A549 (cell line): ENCODE data around the gene AGAP3. TPM values are rescaled to one million over a fixed set of nuclear protein-coding genes. Genes with fewer than 3 reads are reported as not detected.

Experiments
- ATAC-seq, 2 experiments: fragments of 200-7000 bp in 1 of 2; fragments of >200 bp in 1 of 2; cut with Nextera tagmentation in 1 of 2; cut with Tn5 transposase in 1 of 2; 3 replicates each; pipeline versions ENCODE4 v1.8.0 to v1.9.1; 2018 to 2020; ENCODE audit warnings: mild to moderate bottlenecking in 1 of 2, moderate library complexity in 1 of 2
- CTCF ChIA-PET: fragments of 300-600 bp; sonication (Branson Sonifier 250); formaldehyde crosslinking; extraction: SDS; loops from one replicate; lab custom pipeline; 2021; ENCODE audit warnings: antibody characterized with exemption, inconsistent platforms; lab: Yijun Ruan, JAX
- POLR2A ChIA-PET: fragments of 350-600 bp; formaldehyde crosslinking; extraction: SDS; loops from one replicate; lab custom pipeline; 2021; ENCODE audit warnings: antibody characterized with exemption, inconsistent platforms; lab: Yijun Ruan, JAX
- DNase-seq, 2 experiments: peaks; one replicate each; pipeline versions ENCODE4 v3.0.0 to v3.0.0-alpha.2; 2011 to 2016; ENCODE audit warnings: low read depth in 1 of 2, low spot score in 1 of 2
- FAIRE-seq: peaks from 2 replicates; lab custom pipeline; 2011; peaks lifted over from hg19 to GRCh38; lab: Jason Lieb, UNC
- H3K27ac ChIP-seq, 2 experiments: fragments of >200 bp; sonication (Bioruptor Twin); formaldehyde crosslinking; 3 replicates each; pipeline ENCODE4 v1.5.1; 2016 to 2017
- H3K4me1 ChIP-seq: fragments of >200 bp; sonication (Bioruptor Twin); formaldehyde crosslinking; 3 replicates; pipeline ENCODE4 v1.6.1; 2016
- H3K4me2 ChIP-seq: fragments of >200 bp; sonication (Bioruptor Twin); formaldehyde crosslinking; 3 replicates; pipeline ENCODE4 v1.6.1; 2016
- H3K4me3 ChIP-seq: fragments of >200 bp; sonication (Bioruptor Twin); formaldehyde crosslinking; 3 replicates; pipeline ENCODE4 v1.5.1; 2016
- H3K9me3 ChIP-seq: fragments of >200 bp; sonication (Bioruptor Twin); formaldehyde crosslinking; 3 replicates; pipeline ENCODE4 v1.6.1; 2016
- CHD2 ChIP-seq: fragments of 150-350 bp; IDR thresholded peaks from 2 replicates; pipeline ENCODE4 v1.6.1; 2014; ENCODE audit warnings: low read length; ENCODE audit not compliant: partially characterized antibody
- ELK1 ChIP-seq: fragments of 150-350 bp; IDR thresholded peaks from 2 replicates; pipeline ENCODE4 v1.6.1; 2014; ENCODE audit warnings: low read depth, mild to moderate bottlenecking, low read length
- EP300 ChIP-seq, 2 experiments: fragments of >200 bp; sonication (Bioruptor Twin); formaldehyde crosslinking; IDR thresholded peaks; 2 replicates in 1 of 2; 3 replicates in 1 of 2; pipeline ENCODE4 v1.6.1; 2016 to 2017
- ESRRA ChIP-seq: fragments of 150-350 bp; IDR thresholded peaks from 2 replicates; pipeline ENCODE4 v1.6.1; 2014; ENCODE audit warnings: mild to moderate bottlenecking, low read length, borderline replicate concordance
- FOXS1 ChIP-seq: fragments of 250-450 bp; sonication (Bioruptor Pico); IDR thresholded peaks from 2 replicates; pipeline ENCODE4 v1.5.0; 2020; ENCODE audit warnings: mild to moderate bottlenecking, moderate library complexity
- GATA3 ChIP-seq: IDR thresholded peaks from 2 replicates; pipeline ENCODE4 v1.6.1; 2012; ENCODE audit warnings: borderline replicate concordance
- HOXB5 ChIP-seq: fragments of 250-450 bp; sonication (Bioruptor Pico); IDR thresholded peaks from 2 replicates; pipeline ENCODE4 v1.5.0; 2020; ENCODE audit warnings: mild to moderate bottlenecking, moderate library complexity
- MAFK ChIP-seq: fragments of 450-650 bp; IDR thresholded peaks from 2 replicates; pipeline ENCODE4 v1.6.1; 2014; ENCODE audit not compliant: partially characterized antibody
- RARB ChIP-seq: fragments of 250-450 bp; sonication (Bioruptor Pico); IDR thresholded peaks from 2 replicates; pipeline ENCODE4 v1.8.0; 2021; ENCODE audit warnings: mild to moderate bottlenecking, moderate library complexity
- REST ChIP-seq: fragments of 200-600 bp; sonication (generic); IDR thresholded peaks from 2 replicates; pipeline ENCODE4 v1.6.1; 2016; ENCODE audit warnings: antibody characterized with exemption, mild to moderate bottlenecking, moderate library complexity
- RFX5 ChIP-seq: fragments of 450-650 bp; IDR thresholded peaks from 2 replicates; pipeline ENCODE4 v1.7.1; 2014; ENCODE audit warnings: antibody characterized with exemption, mild to moderate bottlenecking, moderate library complexity
- RNF2 ChIP-seq: fragments of 200-600 bp; sonication (generic); IDR thresholded peaks from 2 replicates; pipeline ENCODE4 v1.6.1; 2016; ENCODE audit warnings: low read depth, mild to moderate bottlenecking, antibody characterized with exemption, moderate library complexity, borderline replicate concordance
- TP53 ChIP-seq: fragments of 250-450 bp; sonication (Bioruptor Pico); IDR thresholded peaks from 2 replicates; pipeline ENCODE4 v1.5.0; 2021; ENCODE audit warnings: mild to moderate bottlenecking, moderate library complexity
- ZFP36 ChIP-seq: fragments of 450-650 bp; IDR thresholded peaks from 2 replicates; pipeline ENCODE4 v1.6.1; 2014; ENCODE audit warnings: borderline replicate concordance; ENCODE audit not compliant: partially characterized antibody
- ZSCAN20 ChIP-seq: fragments of 250-450 bp; sonication (Bioruptor Pico); IDR thresholded peaks from 2 replicates; pipeline ENCODE4 v1.8.0; 2022; ENCODE audit warnings: mild to moderate bottlenecking, moderate library complexity
- WGBS: methylation state at CpG from one replicate; pipeline ENCODE4 v1.1.6; 2017; ENCODE audit errors: missing lambda C conversion rate; 5-methylcytosine and 5-hydroxymethylcytosine counted together
- polyA plus RNA-seq, 4 experiments: library from polyadenylated mRNA; depleted of rRNA in 3 of 4; stranded (reverse); fragments of >200 nt; fragmentation: RNase III in 1 of 4; extraction: RNeasy Plus Mini Kit Qiagen cat#74134 plus additional on column Dnase treatment in 1 of 4; gene quantifications; 2 replicates in 3 of 4; 3 replicates in 1 of 4; pipeline ENCODE4 v1.2.3, GENCODE V29; 2011 to 2017
- TF ChIP-seq, protein P1 (sequence below): fragments of >200 bp; sonication (Bioruptor Twin); formaldehyde crosslinking; IDR thresholded peaks from 3 replicates; pipeline ENCODE4 v1.5.1; 2016
- TF ChIP-seq, protein P2 (sequence below): IDR thresholded peaks from 2 replicates; pipeline ENCODE4 v1.6.1; 2012

Gene AGAP3
- polyA plus RNA-seq, 2 of the 4 experiments (the other 2 are of a cell fraction) = 33.8 to 45.9 TPM

DNA sequence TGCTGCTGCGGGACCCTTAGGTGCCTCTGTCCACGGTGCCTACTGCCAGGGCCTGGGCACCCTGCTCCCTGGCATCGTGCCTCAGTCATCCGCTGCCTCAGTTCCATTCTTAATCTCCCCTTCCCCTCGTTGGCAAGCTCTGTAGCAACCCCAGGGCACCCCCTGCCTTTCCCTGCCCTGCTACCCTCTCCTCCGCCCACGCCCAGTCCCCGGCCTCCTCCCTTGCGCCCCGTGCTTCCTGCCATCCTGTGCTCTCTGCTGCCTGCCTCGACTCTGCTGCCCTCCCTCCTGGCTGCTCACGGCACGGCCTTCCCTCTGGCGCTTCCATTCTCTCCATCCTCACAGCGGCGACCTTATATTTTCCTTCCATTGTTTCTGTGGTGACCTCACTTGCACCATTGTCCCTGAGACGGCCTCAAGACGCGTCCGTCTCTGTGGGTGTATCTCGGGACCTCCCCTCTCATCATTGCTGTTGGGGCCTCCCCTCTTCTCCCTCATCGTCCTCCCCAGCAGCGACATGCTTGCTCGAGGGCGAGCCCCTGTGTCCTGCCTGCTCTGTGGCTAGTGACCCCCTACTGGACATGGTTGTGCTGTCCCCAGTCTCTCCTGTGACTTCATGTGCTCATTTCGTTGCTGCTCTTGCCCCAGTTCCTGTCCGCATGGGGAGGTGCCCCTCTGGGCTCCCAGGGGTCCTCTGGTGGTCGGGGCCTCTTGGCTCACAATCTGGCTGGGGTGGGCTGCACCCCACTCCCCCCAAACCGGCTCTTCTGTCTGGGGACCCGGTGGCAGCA lies 35.3 kb downstream of the AGAP3 start:
- CTCF ChIA-PET = interaction anchor here (1.0 to 3.4 kb wide), 8 partner anchors 10 to 50 kb away, joined by 3 to 50 read pairs (median 10); no protein-coding TSS in a partner anchor

More for the DNA sequence above, 35.3 kb downstream of the AGAP3 start:
- Histone ChIP-seq H3K9me3 (no peaks in the 10 kb centered on the region), H3K4me1 (no peaks in the 10 kb centered on the region; the same call in 2 of the 3 replicates), H3K4me2 (no peak overlapping the region), H3K4me3 (no peak overlapping the region), H3K27ac (no peak overlapping the region)
- POLR2A ChIA-PET = no interaction called here
- DNase-seq (no peak), ATAC-seq (no peak), FAIRE-seq (no peak)
- 88% methylated on average over 26 of the region's 30 CpGs for WGBS
- TF ChIP-seq CHD2 (no peak), MAFK (no peak), ELK1 (no peak), ZSCAN20 (CRISPR knock-in tag) (no peak), RFX5 (no peak), RNF2 (no peak), RARB (CRISPR knock-in tag) (no peak), EP300 (IDR thresholded peaks at IDR 0.05) (no peak), TP53 (CRISPR knock-in tag) (no peak), REST (no peak), GATA3 (no peak), ESRRA (no peak), HOXB5 (no peak), ZFP36 (no peak), FOXS1 (CRISPR knock-in tag) (no peak)
- TF ChIP-seq, protein P1, sequence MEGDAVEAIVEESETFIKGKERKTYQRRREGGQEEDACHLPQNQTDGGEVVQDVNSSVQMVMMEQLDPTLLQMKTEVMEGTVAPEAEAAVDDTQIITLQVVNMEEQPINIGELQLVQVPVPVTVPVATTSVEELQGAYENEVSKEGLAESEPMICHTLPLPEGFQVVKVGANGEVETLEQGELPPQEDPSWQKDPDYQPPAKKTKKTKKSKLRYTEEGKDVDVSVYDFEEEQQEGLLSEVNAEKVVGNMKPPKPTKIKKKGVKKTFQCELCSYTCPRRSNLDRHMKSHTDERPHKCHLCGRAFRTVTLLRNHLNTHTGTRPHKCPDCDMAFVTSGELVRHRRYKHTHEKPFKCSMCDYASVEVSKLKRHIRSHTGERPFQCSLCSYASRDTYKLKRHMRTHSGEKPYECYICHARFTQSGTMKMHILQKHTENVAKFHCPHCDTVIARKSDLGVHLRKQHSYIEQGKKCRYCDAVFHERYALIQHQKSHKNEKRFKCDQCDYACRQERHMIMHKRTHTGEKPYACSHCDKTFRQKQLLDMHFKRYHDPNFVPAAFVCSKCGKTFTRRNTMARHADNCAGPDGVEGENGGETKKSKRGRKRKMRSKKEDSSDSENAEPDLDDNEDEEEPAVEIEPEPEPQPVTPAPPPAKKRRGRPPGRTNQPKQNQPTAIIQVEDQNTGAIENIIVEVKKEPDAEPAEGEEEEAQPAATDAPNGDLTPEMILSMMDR = no peak
- TF ChIP-seq, protein P2, sequence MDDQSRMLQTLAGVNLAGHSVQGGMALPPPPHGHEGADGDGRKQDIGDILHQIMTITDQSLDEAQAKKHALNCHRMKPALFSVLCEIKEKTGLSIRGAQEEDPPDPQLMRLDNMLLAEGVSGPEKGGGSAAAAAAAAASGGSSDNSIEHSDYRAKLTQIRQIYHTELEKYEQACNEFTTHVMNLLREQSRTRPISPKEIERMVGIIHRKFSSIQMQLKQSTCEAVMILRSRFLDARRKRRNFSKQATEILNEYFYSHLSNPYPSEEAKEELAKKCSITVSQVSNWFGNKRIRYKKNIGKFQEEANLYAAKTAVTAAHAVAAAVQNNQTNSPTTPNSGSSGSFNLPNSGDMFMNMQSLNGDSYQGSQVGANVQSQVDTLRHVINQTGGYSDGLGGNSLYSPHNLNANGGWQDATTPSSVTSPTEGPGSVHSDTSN = no peak
- TF ChIP-seq, all 56 proteins: peak for 0
